Ovary (tissue), 3 donors: ENCODE measurements around the gene KCNMA1.

Experiments
- POLR2A ChIP-seq: fragments of 450-650 bp; IDR thresholded peaks from one replicate; pipeline ENCODE4 v1.6.1; 2017; ENCODE audit warnings: antibody characterized with exemption, mild to moderate bottlenecking, moderate library complexity
- TF ChIP-seq, protein P1 (sequence below), 3 donors: fragments of 450-650 bp in 2 of 3; fragments of 200-600 bp in 1 of 3; IDR thresholded peaks; one replicate each; pipeline versions ENCODE4 v1.5.1 to v1.8.0; 2016 to 2022; ENCODE audit warnings: antibody characterized with exemption in 3 of 3, mild to moderate bottlenecking in 1 of 3
- donor health status: DM: no; HTN: no; CAD: no.

DNA sequence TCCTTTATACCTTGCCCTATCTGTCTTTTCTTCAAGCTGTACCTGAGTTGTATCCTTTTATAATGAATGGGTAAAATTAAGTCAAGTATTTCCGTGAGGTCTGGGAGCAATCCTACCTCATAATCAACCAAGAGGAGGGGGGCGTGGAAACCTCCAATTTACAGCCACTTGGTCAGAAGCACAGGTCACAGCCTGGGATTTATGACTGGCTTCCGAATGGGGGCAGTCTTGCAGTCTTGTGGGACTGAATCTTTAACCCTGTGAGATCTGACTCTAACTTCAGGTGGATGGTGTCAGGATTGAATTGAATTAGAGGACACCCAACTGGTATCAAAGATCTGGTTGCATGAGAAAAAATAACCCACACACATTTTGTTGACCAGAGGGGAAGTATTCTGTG lies 23.5 kb upstream of the KCNMA1 start:
- TF ChIP-seq, protein P1, sequence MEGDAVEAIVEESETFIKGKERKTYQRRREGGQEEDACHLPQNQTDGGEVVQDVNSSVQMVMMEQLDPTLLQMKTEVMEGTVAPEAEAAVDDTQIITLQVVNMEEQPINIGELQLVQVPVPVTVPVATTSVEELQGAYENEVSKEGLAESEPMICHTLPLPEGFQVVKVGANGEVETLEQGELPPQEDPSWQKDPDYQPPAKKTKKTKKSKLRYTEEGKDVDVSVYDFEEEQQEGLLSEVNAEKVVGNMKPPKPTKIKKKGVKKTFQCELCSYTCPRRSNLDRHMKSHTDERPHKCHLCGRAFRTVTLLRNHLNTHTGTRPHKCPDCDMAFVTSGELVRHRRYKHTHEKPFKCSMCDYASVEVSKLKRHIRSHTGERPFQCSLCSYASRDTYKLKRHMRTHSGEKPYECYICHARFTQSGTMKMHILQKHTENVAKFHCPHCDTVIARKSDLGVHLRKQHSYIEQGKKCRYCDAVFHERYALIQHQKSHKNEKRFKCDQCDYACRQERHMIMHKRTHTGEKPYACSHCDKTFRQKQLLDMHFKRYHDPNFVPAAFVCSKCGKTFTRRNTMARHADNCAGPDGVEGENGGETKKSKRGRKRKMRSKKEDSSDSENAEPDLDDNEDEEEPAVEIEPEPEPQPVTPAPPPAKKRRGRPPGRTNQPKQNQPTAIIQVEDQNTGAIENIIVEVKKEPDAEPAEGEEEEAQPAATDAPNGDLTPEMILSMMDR (IDR thresholded peaks at IDR 0.05): no peak
- TF ChIP-seq POLR2A: no peak
